ENCODE data around the gene SNCA. TPM values are rescaled to one million over a fixed set of nuclear protein-coding genes. Genes with fewer than 3 reads are reported as not detected.

The SNCA gene
- total RNA-seq, 2 experiments from 2014 or later: 2.0 to 2.5 TPM

DNA sequence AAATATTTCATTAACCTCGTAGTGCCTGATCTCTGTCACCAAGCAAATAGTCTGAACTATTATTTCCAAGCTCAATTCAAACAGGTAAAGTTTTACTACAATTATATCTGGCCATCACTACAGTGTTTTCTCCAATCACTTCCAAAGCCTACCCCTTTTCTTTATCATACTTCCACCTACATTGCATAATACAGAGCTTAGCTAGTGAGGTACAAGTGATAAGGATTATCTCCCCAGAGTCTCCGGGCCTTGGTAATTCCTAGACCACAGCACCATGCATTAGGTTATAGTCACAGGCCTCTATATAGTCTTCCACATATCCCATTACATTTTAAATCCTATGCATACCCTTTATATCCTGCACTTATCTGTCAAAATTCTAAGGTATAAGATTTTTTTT, 154.2 kb downstream of the SNCA start:
- no peak overlapping the region for H3K4me3 Mint-ChIP-seq
- no peaks in the 10 kb centered on the region for H3K36me3 Mint-ChIP-seq
- intact Hi-C loops (cut with micrococcal nuclease): no loop called here
- no peak overlapping the region for H3K27ac Mint-ChIP-seq
- H3K9me3 Mint-ChIP-seq: no peaks in the 10 kb centered on the region
- ChIA-PET CTCF (no interaction called here), POLR2A (no interaction called here)
- H3K27me3 Mint-ChIP-seq: peaks cover 7% of the 10 kb centered on the region
- DNase-seq: no peak
- peaks cover 4% of the 10 kb centered on the region for H3K4me1 Mint-ChIP-seq (ENCODE audit: low read depth)

DNA sequence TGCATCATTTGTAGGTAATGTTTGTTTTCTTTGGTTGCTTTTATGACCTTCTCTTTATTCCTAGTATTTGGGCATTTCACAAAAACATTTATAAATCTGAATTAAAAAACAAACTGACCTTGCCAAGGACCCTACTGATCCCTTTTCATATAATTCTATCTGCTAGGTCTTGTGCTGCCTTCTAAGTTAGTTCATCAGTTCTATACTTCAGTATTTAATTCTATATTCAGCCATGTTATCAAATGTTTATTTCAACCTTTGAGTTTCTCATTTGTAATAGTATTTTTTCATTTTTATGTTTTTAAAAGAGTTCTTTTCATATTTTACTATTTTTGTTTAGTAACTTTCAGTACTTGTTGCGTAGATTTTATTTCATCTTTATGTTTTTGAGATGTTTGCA, 155.3 kb downstream of the SNCA start:
- no peak for DNase-seq
- Mint-ChIP-seq H3K4me3 (no peak overlapping the region), H3K9me3 (peaks cover 9% of the 10 kb centered on the region), H3K4me1 (ENCODE audit: low read depth) (peaks cover 4% of the 10 kb centered on the region), H3K27ac (no peak overlapping the region), H3K27me3 (peaks cover 6% of the 10 kb centered on the region), H3K36me3 (no peaks in the 10 kb centered on the region)
- ChIA-PET CTCF (no interaction called here), POLR2A (no interaction called here)
- intact Hi-C loops (cut with micrococcal nuclease): no loop called here

GRCh38 chr4:89681219-89681618, 155.7 kb downstream of the SNCA start:
- ChIA-PET POLR2A (no interaction called here), CTCF (no interaction called here)
- H3K4me1 Mint-ChIP-seq (ENCODE audit: low read depth): peaks cover 4% of the 10 kb centered on the region
- intact Hi-C loops (cut with micrococcal nuclease): no loop called here
- no peak overlapping the region for H3K27ac Mint-ChIP-seq
- H3K27me3 Mint-ChIP-seq: peaks cover 6% of the 10 kb centered on the region
- H3K4me3 Mint-ChIP-seq: no peak overlapping the region
- no peak for DNase-seq
- H3K9me3 Mint-ChIP-seq: peaks cover 9% of the 10 kb centered on the region
- H3K36me3 Mint-ChIP-seq: no peaks in the 10 kb centered on the region

DNA sequence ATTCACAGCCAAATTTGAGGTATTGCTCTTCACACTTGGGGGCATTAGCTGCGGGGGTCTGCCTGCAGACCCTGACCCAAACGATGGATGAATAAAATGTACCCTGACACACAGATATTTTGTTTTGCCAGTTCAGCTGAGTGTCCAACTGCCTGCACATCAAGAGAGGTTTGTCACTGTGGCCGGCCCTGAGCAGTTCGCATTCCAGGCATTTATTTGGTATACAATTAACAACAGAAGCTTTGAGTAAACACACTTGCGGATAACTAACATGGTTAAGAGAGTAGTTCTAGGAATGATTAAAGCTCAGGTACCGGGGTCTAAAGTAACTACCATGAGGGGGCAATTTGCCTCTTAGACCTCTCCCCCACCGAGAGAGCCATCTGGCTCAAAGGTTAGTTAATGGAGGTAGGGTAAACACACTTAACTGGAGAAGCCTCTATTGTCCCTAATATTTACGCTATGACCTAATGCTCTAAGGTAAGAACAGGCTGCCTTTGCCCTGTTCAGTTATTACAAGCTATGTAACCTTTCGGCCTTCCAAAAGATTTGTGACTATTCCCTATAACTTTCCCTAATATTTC, 162.0 kb downstream of the SNCA start:
- CTCF ChIA-PET: no interaction called here
- peaks cover 9% of the 10 kb centered on the region for H3K9me3 Mint-ChIP-seq
- POLR2A ChIA-PET: no interaction called here
- H3K4me1 Mint-ChIP-seq (ENCODE audit: low read depth): peaks cover 4% of the 10 kb centered on the region
- H3K27ac Mint-ChIP-seq: no peak overlapping the region
- peaks cover 9% of the 10 kb centered on the region for H3K27me3 Mint-ChIP-seq
- no peak overlapping the region for H3K4me3 Mint-ChIP-seq
- intact Hi-C loops (cut with micrococcal nuclease): no loop called here
- no peak for DNase-seq
- H3K36me3 Mint-ChIP-seq: no peaks in the 10 kb centered on the region

Other genes with a start within 250 kb of the SNCA start
- under 1 TPM in 1 of 2 experiments, not detected in 1; 0.10 TPM for gene MMRN1, start 57.7 kb upstream of the SNCA start, total RNA-seq